Duodenal mucosa (tissue), 2 donors: Measurements from ENCODE around the gene TNRC18.

Experiments used
- H3K27ac ChIP-seq: one replicate; pipeline ENCODE4 v1.7.0; 2013; ENCODE audit warnings: low read depth, low read length
- H3K27me3 ChIP-seq, 2 donors: one replicate each; pipeline ENCODE4 v1.7.0; 2013; ENCODE audit warnings: low read length in 2 of 2, control low read depth in 1 of 2; ENCODE audit not compliant: insufficient read depth in 2 of 2, control insufficient read depth in 1 of 2
- H3K36me3 ChIP-seq, 2 donors: one replicate each; pipeline ENCODE4 v1.7.0; 2013; ENCODE audit warnings: low read length in 2 of 2, control low read depth in 1 of 2; ENCODE audit not compliant: insufficient read depth in 2 of 2, control insufficient read depth in 1 of 2
- H3K4me1 ChIP-seq, 2 donors: one replicate each; pipeline ENCODE4 v1.7.0; 2013; ENCODE audit warnings: low read length in 2 of 2, control low read depth in 1 of 2; ENCODE audit not compliant: insufficient read depth in 2 of 2, control insufficient read depth in 1 of 2
- H3K4me3 ChIP-seq, 2 donors: one replicate each; pipeline ENCODE4 v1.7.0; 2013; ENCODE audit warnings: low read length in 2 of 2, low read depth in 1 of 2
- H3K9ac ChIP-seq, 2 donors: one replicate each; pipeline ENCODE4 v1.7.0; 2013; ENCODE audit warnings: low read length in 2 of 2, low read depth in 1 of 2
- H3K9me3 ChIP-seq, 2 donors: one replicate each; pipeline ENCODE4 v1.7.0; 2013; ENCODE audit warnings: low read length in 2 of 2, control low read depth in 1 of 2; ENCODE audit not compliant: control insufficient read depth in 1 of 2

Gene TNRC18

DNA sequence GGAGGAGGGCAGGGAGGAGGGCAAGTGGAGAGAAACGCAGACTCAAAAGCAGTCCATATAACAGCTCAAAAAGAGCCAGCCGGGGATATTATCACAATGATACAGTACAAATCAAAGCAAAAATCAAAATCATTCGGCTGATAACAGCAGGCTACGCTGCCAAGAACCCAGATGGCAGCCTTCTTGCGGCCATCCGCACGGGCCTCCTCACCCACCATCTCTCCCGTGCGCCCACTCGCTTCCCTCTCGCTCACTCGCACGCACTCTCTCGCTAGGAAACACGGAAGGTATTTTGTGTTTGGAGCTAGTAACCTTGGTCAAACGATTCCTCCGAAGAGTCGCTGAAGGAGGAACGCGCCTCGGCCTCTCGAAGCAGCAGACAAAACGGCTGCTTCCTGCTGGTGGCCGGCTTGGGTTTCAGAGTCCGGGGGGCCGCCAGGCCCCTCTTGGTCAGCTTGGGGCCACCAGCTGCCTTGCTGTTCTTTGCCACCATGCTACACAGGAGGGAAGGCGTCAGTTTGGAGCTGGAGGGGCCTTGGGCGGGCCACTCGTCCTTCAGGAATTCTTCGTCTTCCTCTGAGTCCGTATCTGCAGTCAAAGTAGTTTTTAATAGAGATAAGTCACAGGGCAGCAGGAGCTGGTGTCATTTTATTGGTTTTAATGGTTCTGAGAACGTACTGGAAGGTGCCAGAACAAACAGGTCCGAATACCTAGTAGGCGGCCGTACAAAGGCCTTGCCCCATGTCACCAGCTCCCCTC lies 71.9 kb downstream of the TNRC18 start:
- H3K4me1 ChIP-seq, result peaks cover 14 to 17% of the 10 kb centered on the region in 2 donors
- no peaks in the 10 kb centered on the region for H3K9me3 ChIP-seq
- no peaks in the 10 kb centered on the region for H3K27me3 ChIP-seq
- H3K9ac ChIP-seq, result no peak overlapping the region
- H3K27ac ChIP-seq, result no peak overlapping the region
- peaks cover 5 to 67% of the 10 kb centered on the region in 2 donors for H3K36me3 ChIP-seq
- no peak overlapping the region for H3K4me3 ChIP-seq

- Histone ChIP-seq H3K4me3 (no peak overlapping the region), H3K4me1 (peaks cover 14 to 17% of the 10 kb centered on the region in 2 donors), H3K36me3 (peaks cover 5 to 59% of the 10 kb centered on the region in 2 donors), H3K27me3 (no peaks in the 10 kb centered on the region), H3K27ac (no peak overlapping the region), H3K9me3 (no peaks in the 10 kb centered on the region), H3K9ac (no peak overlapping the region)
These were observed 72.8 kb downstream of the TNRC18 start for GRCh38 chr7:5350600-5351385.

GRCh38 chr7:5350174-5350463 lies 73.5 kb downstream of the TNRC18 start:
- no peaks in the 10 kb centered on the region for H3K27me3 ChIP-seq
- no peaks in the 10 kb centered on the region for H3K9me3 ChIP-seq
- H3K9ac ChIP-seq, result no peak overlapping the region
- H3K4me3 ChIP-seq, result no peak overlapping the region
- H3K36me3 ChIP-seq, result peaks cover 6 to 54% of the 10 kb centered on the region in 2 donors
- H3K27ac ChIP-seq, result no peak overlapping the region
- H3K4me1 ChIP-seq, result peaks cover 10 to 13% of the 10 kb centered on the region in 2 donors

DNA sequence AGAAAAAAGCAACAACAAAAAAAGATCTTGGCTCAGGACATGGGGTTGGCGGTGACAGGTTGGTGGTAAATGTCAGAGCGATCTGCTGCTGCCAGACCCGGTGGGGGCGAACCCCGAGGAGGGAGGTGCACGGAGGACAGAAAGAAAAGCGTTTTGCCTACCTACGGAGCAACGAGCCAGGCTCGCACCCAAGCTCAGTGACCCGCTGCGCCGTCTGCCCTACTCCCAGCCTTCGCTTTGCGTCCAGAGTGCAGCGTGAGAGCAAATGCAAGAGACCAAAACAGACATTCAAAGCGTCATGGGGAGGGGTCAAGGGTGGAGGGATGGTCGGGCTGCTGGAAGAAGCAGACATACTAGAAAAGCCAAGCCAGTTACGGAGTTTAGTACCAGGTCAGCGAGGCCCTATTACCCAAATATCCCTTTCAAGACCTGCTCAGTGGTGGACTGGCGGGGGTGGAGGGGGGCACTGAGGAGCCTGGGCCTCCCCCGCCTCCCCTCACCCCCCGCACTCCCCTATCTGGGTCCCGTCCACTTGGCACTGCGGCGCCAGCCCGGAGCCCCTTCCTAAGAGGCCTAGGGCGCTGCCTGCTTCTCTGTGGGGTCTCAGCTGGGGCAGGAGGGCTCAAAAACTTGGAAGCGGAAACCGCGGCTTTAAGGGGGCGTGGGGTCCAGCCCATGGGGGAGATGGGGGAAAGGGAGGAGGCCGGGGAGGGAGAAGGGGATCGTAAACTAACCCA lies 74.0 kb downstream of the TNRC18 start:
- Histone ChIP-seq H3K27me3 (no peaks in the 10 kb centered on the region), H3K4me1 (peaks cover 5 to 8% of the 10 kb centered on the region in 2 donors), H3K9ac (no peak overlapping the region), H3K4me3 (no peak overlapping the region), H3K36me3 (peaks cover 11 to 55% of the 10 kb centered on the region in 2 donors), H3K27ac (no peak overlapping the region), H3K9me3 (no peaks in the 10 kb centered on the region)

GRCh38 chr7:5349005-5349380 lies 74.6 kb downstream of the TNRC18 start:
- H3K36me3 ChIP-seq, result peaks cover 16 to 55% of the 10 kb centered on the region in 2 donors
- H3K4me1 ChIP-seq, result peaks cover 0 to 4% of the 10 kb centered on the region in 2 donors
- no peak overlapping the region for H3K27ac ChIP-seq
- H3K9ac ChIP-seq, result no peak overlapping the region
- peaks cover 0 to 2% of the 10 kb centered on the region in 2 donors for H3K9me3 ChIP-seq
- H3K27me3 ChIP-seq, result no peaks in the 10 kb centered on the region
- no peak overlapping the region for H3K4me3 ChIP-seq

GRCh38 chr7:5348134-5349004 lies 75.3 kb downstream of the TNRC18 start:
- H3K36me3 ChIP-seq, result peaks cover 16 to 56% of the 10 kb centered on the region in 2 donors
- no peaks in the 10 kb centered on the region for H3K4me1 ChIP-seq
- peaks cover 0 to 3% of the 10 kb centered on the region in 2 donors for H3K9me3 ChIP-seq
- H3K27ac ChIP-seq, result no peak overlapping the region
- H3K27me3 ChIP-seq, result no peaks in the 10 kb centered on the region
- H3K4me3 ChIP-seq, result no peak overlapping the region
- H3K9ac ChIP-seq, result no peak overlapping the region

GRCh38 chr7:5345671-5346070 lies 78.0 kb downstream of the TNRC18 start:
- Histone ChIP-seq H3K9me3 (peaks cover 0 to 3% of the 10 kb centered on the region in 2 donors), H3K36me3 (peaks cover 10 to 53% of the 10 kb centered on the region in 2 donors), H3K27ac (no peak overlapping the region), H3K9ac (no peak overlapping the region), H3K4me1 (no peaks in the 10 kb centered on the region), H3K27me3 (no peaks in the 10 kb centered on the region), H3K4me3 (no peak overlapping the region)

GRCh38 chr7:5345171-5345570 lies 78.5 kb downstream of the TNRC18 start:
- Histone ChIP-seq H3K27ac (no peak overlapping the region), H3K36me3 (peaks cover 10 to 52% of the 10 kb centered on the region in 2 donors), H3K27me3 (no peaks in the 10 kb centered on the region), H3K4me1 (no peaks in the 10 kb centered on the region), H3K4me3 (no peak overlapping the region), H3K9ac (no peak overlapping the region), H3K9me3 (peaks cover 0 to 3% of the 10 kb centered on the region in 2 donors)

DNA sequence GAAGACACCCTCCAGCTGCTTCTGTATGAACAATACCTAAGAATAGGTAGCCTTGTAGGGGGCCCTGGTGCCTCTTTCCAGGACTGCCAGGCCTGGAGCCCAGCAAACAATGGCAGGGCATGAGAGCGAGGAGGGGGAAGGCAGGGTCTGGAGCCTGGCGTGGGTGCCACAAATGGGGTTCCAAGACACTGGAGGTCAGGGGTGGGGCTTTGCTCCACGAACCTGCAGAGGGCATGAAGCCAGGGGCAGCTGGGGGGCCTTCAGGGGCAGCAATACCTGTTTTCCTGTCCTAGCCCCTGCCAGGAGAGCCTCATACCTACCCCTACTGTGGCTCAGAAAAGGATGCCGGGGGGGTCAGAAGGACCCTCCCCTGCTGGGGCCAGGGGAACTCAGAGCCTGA lies 79.3 kb downstream of the TNRC18 start:
- Histone ChIP-seq H3K27ac (no peak overlapping the region), H3K27me3 (no peaks in the 10 kb centered on the region), H3K36me3 (peaks cover 10 to 56% of the 10 kb centered on the region in 2 donors), H3K4me1 (no peaks in the 10 kb centered on the region), H3K9ac (no peak overlapping the region), H3K4me3 (no peak overlapping the region), H3K9me3 (peaks cover 0 to 3% of the 10 kb centered on the region in 2 donors)
